ENCODE results near the gene STRN.
"Not testable (repeated sequence)": the region's sequence is repeated elsewhere in the genome, so short reads cannot be mapped to it uniquely, and the experiment has no call there.

The STRN gene

DNA sequence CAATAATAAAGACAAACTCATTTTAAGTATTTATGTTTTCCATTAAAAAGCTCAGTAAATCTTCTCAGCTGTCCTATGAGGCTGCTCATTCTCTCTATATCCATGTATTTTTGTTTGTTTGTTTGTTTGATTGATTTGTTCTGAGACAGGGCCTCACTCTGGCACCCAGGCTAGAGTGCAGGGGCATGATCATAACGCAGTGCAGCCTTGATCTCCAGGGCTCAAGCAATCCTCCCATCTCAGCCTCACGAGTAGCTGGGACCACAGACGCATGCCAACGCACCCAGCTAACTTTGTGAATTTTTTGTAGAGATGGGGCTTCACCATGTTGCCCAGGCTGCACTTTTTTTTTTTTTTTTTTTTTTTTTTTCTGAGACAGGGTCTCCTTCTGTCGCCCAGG, 5.6 kb downstream of the STRN start:
- no peak for DNase-seq (ENCODE audit: low spot score)
- TF ChIP-seq, protein P1, sequence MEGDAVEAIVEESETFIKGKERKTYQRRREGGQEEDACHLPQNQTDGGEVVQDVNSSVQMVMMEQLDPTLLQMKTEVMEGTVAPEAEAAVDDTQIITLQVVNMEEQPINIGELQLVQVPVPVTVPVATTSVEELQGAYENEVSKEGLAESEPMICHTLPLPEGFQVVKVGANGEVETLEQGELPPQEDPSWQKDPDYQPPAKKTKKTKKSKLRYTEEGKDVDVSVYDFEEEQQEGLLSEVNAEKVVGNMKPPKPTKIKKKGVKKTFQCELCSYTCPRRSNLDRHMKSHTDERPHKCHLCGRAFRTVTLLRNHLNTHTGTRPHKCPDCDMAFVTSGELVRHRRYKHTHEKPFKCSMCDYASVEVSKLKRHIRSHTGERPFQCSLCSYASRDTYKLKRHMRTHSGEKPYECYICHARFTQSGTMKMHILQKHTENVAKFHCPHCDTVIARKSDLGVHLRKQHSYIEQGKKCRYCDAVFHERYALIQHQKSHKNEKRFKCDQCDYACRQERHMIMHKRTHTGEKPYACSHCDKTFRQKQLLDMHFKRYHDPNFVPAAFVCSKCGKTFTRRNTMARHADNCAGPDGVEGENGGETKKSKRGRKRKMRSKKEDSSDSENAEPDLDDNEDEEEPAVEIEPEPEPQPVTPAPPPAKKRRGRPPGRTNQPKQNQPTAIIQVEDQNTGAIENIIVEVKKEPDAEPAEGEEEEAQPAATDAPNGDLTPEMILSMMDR (IDR thresholded peaks at IDR 0.05; ENCODE audit: extremely low read depth, missing control alignments): no peak

DNA sequence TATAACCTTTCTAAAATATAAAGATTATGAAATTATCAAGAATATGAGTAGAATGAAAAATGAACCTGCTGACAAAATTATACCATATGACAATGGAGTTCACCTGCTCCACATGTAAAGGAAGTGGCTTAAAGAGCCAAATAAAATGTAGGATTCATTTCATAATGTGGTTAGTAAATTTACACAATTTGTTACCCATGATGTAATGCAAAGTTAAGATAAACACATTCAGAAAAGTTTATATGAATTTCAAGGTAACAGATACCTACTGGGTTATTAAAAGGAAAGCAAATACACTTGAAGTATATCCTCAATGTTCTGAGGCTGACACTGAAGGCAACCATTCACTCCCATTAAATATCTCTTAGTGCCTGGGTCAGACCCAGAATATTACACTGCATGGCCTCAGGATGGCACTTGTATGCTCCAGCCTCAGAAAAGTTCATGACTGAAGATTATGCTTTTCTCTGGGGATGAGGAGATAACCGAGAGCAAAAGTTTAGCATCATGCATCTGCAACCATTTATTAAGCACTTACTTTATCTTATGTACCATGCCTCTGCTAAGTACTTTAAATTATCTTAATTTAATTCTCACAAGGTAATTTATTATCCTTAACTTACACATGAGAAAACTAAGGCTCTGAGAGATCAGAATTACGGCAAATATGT, 6.2 kb downstream of the STRN start:
- TF ChIP-seq, protein P1 (IDR thresholded peaks at IDR 0.05; ENCODE audit: extremely low read depth, missing control alignments): no peak
- DNase-seq (ENCODE audit: low spot score): no peak

DNA sequence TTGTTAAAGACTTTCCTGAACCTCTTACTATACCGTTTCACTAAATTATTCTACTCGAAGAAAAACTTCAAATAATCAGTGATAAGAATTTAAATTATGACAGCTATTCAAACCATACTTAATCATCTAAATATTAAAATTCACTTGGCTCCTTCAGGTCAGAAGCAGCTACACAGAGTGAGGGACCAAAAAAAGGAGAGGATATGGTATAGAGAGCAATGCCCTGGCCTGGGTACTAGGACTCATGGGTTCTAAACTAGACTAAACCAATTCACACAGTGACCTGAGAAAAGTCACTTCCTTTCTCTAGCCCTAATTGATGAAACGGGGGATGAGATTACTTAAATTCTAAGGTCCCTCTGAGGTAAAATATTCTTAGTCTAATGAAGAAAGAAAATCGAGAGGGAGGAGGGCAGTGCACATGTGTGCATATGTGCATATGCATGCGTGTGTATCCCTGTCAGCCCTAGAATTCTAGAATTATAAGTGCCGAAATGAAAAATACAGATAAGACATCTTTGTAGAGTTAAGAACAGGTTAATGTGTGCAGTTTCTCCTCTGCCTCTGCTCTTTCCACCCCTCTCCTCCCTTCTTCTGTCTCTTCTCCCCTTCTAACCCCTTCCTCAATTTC, 11.2 kb downstream of the STRN start:
- TF ChIP-seq, protein P1 (IDR thresholded peaks at IDR 0.05; ENCODE audit: extremely low read depth, missing control alignments): no peak
- DNase-seq (ENCODE audit: low spot score): no peak

DNA sequence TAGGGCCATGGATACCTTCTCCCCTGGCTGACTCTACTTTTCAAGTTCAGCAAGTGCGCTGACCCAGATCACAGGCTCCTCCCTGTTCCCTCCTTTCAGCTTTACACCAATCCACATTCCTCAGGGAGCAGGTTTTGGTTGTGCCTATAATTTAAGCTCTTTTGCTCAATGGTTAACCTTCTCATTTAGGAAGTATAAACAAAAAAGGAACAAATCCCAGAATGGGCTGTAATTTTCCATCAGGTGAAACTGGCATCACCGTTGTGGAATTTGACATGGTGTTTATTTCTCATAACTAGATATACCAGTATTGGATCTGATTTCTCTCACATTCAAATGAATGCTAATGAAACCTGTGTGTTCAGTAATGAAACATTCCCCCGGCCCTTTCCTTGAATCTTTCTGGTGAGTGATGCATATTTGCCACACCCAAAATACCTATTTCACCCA, 13.6 kb downstream of the STRN start:
- DNase-seq (ENCODE audit: low spot score): no peak
- TF ChIP-seq, protein P1 (IDR thresholded peaks at IDR 0.05; ENCODE audit: extremely low read depth, missing control alignments): no peak

DNA sequence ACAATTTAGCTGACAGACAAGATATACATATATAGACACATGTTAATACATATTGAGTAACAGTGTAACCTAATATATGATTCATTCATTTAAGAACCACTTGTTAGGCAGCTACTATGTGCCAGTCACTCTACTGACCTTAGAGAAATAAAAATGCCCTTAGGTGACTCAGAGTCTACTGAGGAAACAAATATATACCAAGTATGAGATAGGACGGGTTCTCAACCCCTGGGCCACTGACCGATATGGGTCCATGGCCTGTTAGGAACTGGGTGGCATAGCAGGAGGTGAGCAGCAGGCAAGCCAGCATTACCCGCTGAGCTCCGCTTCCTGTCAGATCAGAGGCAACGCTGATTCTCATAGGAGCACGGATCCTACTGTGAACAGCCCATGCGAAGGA, 14.8 kb downstream of the STRN start:
- DNase-seq (ENCODE audit: low spot score): no peak
- TF ChIP-seq, protein P1 (IDR thresholded peaks at IDR 0.05; ENCODE audit: extremely low read depth, missing control alignments): no peak

DNA sequence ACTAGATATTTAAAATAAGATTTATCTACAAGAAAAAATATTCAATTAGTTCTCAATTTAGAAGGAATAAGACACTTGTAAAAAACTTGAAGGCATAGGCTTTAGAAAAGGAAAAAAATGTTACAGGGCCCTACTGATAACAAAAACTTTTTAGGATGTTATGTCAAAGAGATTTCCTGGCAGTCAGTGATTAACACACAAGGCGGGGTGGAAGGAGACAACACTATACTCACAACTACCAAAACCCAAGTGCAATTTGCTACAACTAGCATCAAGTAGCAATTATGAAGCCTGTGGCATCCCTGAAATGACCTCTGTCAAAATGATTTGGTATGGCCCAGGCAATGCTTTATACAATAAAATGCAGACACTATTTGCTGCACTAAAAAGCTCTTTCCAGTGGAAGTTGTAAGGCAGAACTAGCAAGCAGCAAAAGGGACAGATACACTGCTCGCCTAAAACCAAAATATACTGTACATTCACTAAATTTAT, 15.3 kb downstream of the STRN start:
- TF ChIP-seq, protein P1 (IDR thresholded peaks at IDR 0.05; ENCODE audit: extremely low read depth, missing control alignments): no peak
- no peak for DNase-seq (ENCODE audit: low spot score)

DNA sequence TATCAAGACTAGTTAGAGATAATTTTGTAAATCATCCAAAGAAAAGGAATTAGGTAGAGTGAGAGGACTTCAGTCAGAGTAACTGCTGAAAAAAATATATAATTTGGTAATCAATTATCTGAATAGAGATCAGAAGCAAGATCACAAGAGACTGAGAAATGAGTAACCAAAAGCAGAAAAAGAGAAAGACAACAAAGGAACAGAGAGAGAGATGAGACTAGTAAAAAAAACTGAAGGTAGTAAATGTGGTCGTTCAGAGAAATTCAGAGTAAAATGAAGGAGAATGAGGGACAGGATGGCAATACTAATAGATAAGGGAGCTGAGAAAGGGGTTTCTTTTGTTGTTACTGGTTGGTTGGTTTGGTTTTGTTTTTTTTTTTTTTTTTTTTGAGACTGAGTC, 16.5 kb downstream of the STRN start:
- DNase-seq (ENCODE audit: low spot score): no peak
- TF ChIP-seq, protein P1 (IDR thresholded peaks at IDR 0.05; ENCODE audit: extremely low read depth, missing control alignments): no peak

DNA sequence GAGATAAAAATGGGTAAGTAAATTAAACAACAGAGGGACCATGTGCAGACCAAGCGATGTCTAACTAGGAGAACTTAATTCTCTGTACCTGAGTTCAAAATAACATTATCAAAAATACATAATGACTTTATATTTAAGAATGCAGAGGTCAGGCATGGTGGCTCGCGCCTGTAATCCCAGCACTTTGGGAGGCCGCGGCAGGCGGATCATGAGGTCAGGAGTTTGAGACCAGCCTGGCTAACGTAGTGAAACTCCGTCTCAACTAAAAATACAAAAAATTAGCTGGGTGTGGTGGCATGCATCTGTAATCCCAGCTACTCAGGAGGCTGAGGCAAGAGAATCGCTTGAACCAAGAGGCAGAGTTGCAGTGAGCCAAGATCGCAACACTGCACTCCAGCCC, 21.1 kb downstream of the STRN start:
- not testable (repeated sequence) for DNase-seq (ENCODE audit: low spot score)
